HepG2 (cell line): Measurements from ENCODE around the gene OSGEPL1. TPM values are rescaled to one million over a fixed set of nuclear protein-coding genes. Genes with fewer than 3 reads are reported as not detected.

Source experiments
- ARID3A ChIP-seq: IDR thresholded peaks from 2 replicates; pipeline ENCODE4 v1.6.1; 2012; ENCODE audit warnings: low read depth, low read length, improper control_type of control experiment
- ARNT2 ChIP-seq: sonication (generic); formaldehyde crosslinking; IDR thresholded peaks from 2 replicates; pipeline ENCODE4 v1.8.0; 2022; ENCODE audit warnings: mild to moderate bottlenecking, low read depth, missing genetic modification reagents, moderate library complexity
- CHD4 ChIP-seq: fragments of 200-600 bp; sonication (generic); IDR thresholded peaks from 2 replicates; pipeline ENCODE4 v1.7.0; 2017; ENCODE audit warnings: mild to moderate bottlenecking, low read length, borderline replicate concordance
- GTF2F1 ChIP-seq: fragments of 150-350 bp; IDR thresholded peaks from 2 replicates; pipeline ENCODE4 v1.6.1; 2014; ENCODE audit warnings: low read length
- HMG20B ChIP-seq: conservative IDR thresholded peaks from 2 replicates; pipeline ENCODE4 v1.6.1; 2016; ENCODE audit warnings: missing genetic modification reagents, missing compliant biosample characterization
- MXD1 ChIP-seq: sonication (generic); formaldehyde crosslinking; IDR thresholded peaks from 2 replicates; pipeline ENCODE4 v1.4.0; 2020; ENCODE audit warnings: mild to moderate bottlenecking, missing genetic modification reagents
- STAG1 ChIP-seq: sonication (generic); formaldehyde crosslinking; IDR thresholded peaks from 2 replicates; pipeline ENCODE4 v1.4.0; 2020; ENCODE audit warnings: missing genetic modification reagents
- ZBTB40 ChIP-seq, 2 experiments: fragments of 450-650 bp in 1 of 2; sonication (generic) in 1 of 2; formaldehyde crosslinking in 1 of 2; IDR thresholded peaks; 2 replicates each; pipeline versions ENCODE4 v1.6.1 to v1.8.0; 2016 to 2022; ENCODE audit warnings: antibody characterized with exemption in 1 of 2, mild to moderate bottlenecking in 1 of 2, missing genetic modification reagents in 1 of 2
- ZNF124 ChIP-seq: sonication (generic); formaldehyde crosslinking; IDR thresholded peaks from 2 replicates; pipeline ENCODE4 v1.4.0; 2020; ENCODE audit warnings: missing genetic modification reagents
- ZNF354B ChIP-seq: sonication (generic); formaldehyde crosslinking; IDR thresholded peaks from 2 replicates; pipeline ENCODE4 v1.8.0; 2022; ENCODE audit warnings: mild to moderate bottlenecking, missing genetic modification reagents
- ZNF362 ChIP-seq: sonication (generic); formaldehyde crosslinking; IDR thresholded peaks from 2 replicates; pipeline ENCODE4 v1.4.0; 2020; ENCODE audit warnings: missing genetic modification reagents, mild to moderate bottlenecking, borderline replicate concordance
- ZNF501 ChIP-seq: sonication (generic); formaldehyde crosslinking; IDR thresholded peaks from 2 replicates; pipeline ENCODE4 v1.5.1; 2020; ENCODE audit warnings: mild to moderate bottlenecking, moderate library complexity, missing genetic modification reagents
- ZNF546 ChIP-seq: sonication (generic); formaldehyde crosslinking; conservative IDR thresholded peaks from 2 replicates; pipeline ENCODE4 v1.8.1; 2023; ENCODE audit warnings: mild to moderate bottlenecking, missing genetic modification reagents
- ZNF605 ChIP-seq: sonication (generic); formaldehyde crosslinking; IDR thresholded peaks from 2 replicates; pipeline ENCODE4 v1.8.0; 2022; ENCODE audit warnings: mild to moderate bottlenecking, missing genetic modification reagents
- ZNF883 ChIP-seq: sonication (generic); formaldehyde crosslinking; IDR thresholded peaks from 2 replicates; pipeline ENCODE4 v1.5.1; 2020; ENCODE audit warnings: mild to moderate bottlenecking, missing genetic modification reagents; ENCODE audit errors: not compliant biosample characterization
- polyA plus RNA-seq, 8 experiments: library from polyadenylated mRNA; depleted of rRNA in 3 of 8; stranded (reverse) in 7 of 8; unstranded in 1 of 8; fragments of >200 nt; fragmentation: Illumina TruSeq in 4 of 8; extraction: Trizol in 4 of 8; gene quantifications; 2 replicates each; pipeline versions ENCODE4 v1.2.1 to v1.2.3, GENCODE V29; 2011 to 2016; ENCODE audit warnings: low read depth in 4 of 8, missing spikeins in 1 of 8, mixed read lengths in 1 of 8; ENCODE audit not compliant: insufficient read depth in 1 of 8
- total RNA-seq, 5 experiments: library from RNA; depleted of rRNA; stranded (reverse); fragments of >200 nt; fragmentation: Illumina TruSeq; extraction: Trizol; gene quantifications; 2 replicates each; pipeline ENCODE4 v1.2.3, GENCODE V29; 2016; ENCODE audit warnings: low read depth in 1 of 5

OSGEPL1 gene
- total and polyA plus RNA-seq, 2 of the 13 experiments (the other 11 are each of a cell fraction or from before 2014, with no cell fraction given) = 10.2 to 10.8 TPM

- TF ChIP-seq ZBTB40 (IDR thresholded peaks at IDR 0.05) (peak; percentile 37; the same call in 1 of the 2 replicates), ZBTB40 (CRISPR knock-in tag; IDR thresholded peaks at IDR 0.05) (no peak), CHD4 (no peak), ZNF124 (CRISPR knock-in tag) (no peak), ZNF605 (CRISPR knock-in tag) (no peak), GTF2F1 (no peak), STAG1 (CRISPR knock-in tag) (no peak), MXD1 (CRISPR knock-in tag) (no peak), ZNF883 (CRISPR knock-in tag) (no peak), ZNF362 (CRISPR knock-in tag) (no peak), ZNF354B (CRISPR knock-in tag) (no peak), ARID3A (no peak), ZNF546 (CRISPR knock-in tag) (no peak), ZNF501 (CRISPR knock-in tag) (no peak), HMG20B (CRISPR knock-in tag) (no peak), ARNT2 (CRISPR knock-in tag) (no peak)
Observed at GRCh38 chr2:189783451-189783926, 20.9 kb upstream of the OSGEPL1 start (continued).
